ENCODE measurements around the gene TMC1.

The TMC1 gene

DNA sequence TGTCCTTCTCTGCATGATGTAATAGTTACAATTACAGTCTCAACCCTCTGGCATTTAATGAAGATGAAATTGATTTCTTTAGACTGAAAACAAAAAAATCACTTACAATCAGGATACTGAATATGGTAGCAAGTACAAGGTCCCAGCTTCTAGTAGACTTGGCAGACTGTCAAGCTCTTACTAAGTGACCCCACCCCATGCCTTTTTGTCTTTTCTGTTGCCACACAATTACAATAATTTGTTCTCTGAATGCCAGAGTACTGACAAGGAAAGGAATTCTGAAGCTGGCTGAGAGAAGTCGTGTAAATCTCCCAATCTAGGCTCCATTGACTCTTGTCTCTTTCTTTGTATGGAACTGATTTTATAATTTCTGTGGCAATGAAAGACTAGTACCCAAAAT is 154.2 kb downstream of the TMC1 start:
- Histone ChIP-seq H3K79me2 (ENCODE audit: control insufficient read depth, low read length) (no peaks in the 10 kb centered on the region), H3K9me3 (ENCODE audit: control insufficient read depth, insufficient read depth, low read length) (no peaks in the 10 kb centered on the region), H3F3A (ENCODE audit: control insufficient read depth, insufficient read depth) (no peaks in the 10 kb centered on the region), H3K27ac (ENCODE audit: low read depth, low read length) (no peak overlapping the region), H3K4me3 (ENCODE audit: low read length) (no peak overlapping the region), H4K20me1 (ENCODE audit: control insufficient read depth, insufficient read depth, low read depth, low read length) (no peaks in the 10 kb centered on the region), H3K36me3 (ENCODE audit: control insufficient read depth, low read length) (no peaks in the 10 kb centered on the region), H3K9me2 (replicated peaks; ENCODE audit: control insufficient read depth, low read length) (no peaks in the 10 kb centered on the region; the same call in 1 of the 2 replicates), H3K4me2 (ENCODE audit: low read length) (no peak overlapping the region), H3K4me1 (ENCODE audit: control insufficient read depth, low read length) (no peaks in the 10 kb centered on the region), H3K27me3 (ENCODE audit: control insufficient read depth, low read length) (no peaks in the 10 kb centered on the region)
- no peak for TF ChIP-seq EZH2phosphoT487 (IDR thresholded peaks at IDR 0.05; ENCODE audit: borderline replicate concordance, low read length)
- TF ChIP-seq, protein P1, sequence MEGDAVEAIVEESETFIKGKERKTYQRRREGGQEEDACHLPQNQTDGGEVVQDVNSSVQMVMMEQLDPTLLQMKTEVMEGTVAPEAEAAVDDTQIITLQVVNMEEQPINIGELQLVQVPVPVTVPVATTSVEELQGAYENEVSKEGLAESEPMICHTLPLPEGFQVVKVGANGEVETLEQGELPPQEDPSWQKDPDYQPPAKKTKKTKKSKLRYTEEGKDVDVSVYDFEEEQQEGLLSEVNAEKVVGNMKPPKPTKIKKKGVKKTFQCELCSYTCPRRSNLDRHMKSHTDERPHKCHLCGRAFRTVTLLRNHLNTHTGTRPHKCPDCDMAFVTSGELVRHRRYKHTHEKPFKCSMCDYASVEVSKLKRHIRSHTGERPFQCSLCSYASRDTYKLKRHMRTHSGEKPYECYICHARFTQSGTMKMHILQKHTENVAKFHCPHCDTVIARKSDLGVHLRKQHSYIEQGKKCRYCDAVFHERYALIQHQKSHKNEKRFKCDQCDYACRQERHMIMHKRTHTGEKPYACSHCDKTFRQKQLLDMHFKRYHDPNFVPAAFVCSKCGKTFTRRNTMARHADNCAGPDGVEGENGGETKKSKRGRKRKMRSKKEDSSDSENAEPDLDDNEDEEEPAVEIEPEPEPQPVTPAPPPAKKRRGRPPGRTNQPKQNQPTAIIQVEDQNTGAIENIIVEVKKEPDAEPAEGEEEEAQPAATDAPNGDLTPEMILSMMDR (IDR thresholded peaks at IDR 0.05; ENCODE audit: low read depth, low read length, poor library complexity, severe bottlenecking), result no peak

DNA sequence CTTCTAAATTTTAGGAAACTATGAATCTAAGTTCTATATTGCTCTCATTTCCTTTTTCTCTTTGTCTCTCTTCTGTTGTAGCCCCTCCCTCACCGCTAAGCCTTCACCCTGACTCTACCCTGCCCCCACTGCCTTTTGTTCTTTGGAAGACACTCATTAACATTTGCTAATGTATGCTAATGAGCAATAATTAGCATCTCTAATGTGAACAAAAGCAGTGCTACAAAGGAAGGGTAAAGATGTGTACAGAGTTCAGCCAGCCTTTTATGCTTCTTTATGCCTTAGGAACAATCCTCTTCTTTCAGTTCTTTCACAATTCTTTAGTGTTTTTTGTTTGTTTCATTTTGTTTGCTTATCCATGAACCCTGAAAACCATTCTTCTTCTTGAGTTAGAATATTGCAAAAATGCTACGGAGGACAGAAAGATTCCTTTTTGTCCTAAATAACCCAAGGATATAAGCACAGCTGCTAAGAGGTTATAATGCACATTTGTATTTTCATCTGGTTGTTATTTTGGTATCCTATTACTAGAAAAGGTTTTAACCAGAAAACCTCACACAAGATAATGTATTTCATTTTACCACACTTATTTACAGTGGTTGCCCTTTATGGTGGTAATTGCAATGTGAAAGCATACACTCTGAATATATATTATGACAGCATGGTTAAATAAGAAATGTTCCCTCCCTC is 159.3 kb downstream of the TMC1 start:
- TF ChIP-seq EZH2phosphoT487 (IDR thresholded peaks at IDR 0.05; ENCODE audit: borderline replicate concordance, low read length), result no peak
- TF ChIP-seq, protein P1 (IDR thresholded peaks at IDR 0.05; ENCODE audit: low read depth, low read length, poor library complexity, severe bottlenecking), result no peak
- H3K4me1 ChIP-seq (ENCODE audit: control insufficient read depth, low read length), result no peaks in the 10 kb centered on the region
- no peaks in the 10 kb centered on the region for H3K36me3 ChIP-seq (ENCODE audit: control insufficient read depth, low read length)
- H3K27ac ChIP-seq (ENCODE audit: low read depth, low read length), result no peak overlapping the region
- H3K4me3 ChIP-seq (ENCODE audit: low read length), result no peak overlapping the region
- no peak overlapping the region for H3K4me2 ChIP-seq (ENCODE audit: low read length)
- no peaks in the 10 kb centered on the region for H3F3A ChIP-seq (ENCODE audit: control insufficient read depth, insufficient read depth)
- no peaks in the 10 kb centered on the region for H3K79me2 ChIP-seq (ENCODE audit: control insufficient read depth, low read length)
- no peaks in the 10 kb centered on the region for H4K20me1 ChIP-seq (ENCODE audit: control insufficient read depth, insufficient read depth, low read depth, low read length)
- H3K9me3 ChIP-seq (ENCODE audit: control insufficient read depth, insufficient read depth, low read length), result no peaks in the 10 kb centered on the region
- no peaks in the 10 kb centered on the region for H3K27me3 ChIP-seq (ENCODE audit: control insufficient read depth, low read length)
- no peaks in the 10 kb centered on the region for H3K9me2 ChIP-seq (replicated peaks; ENCODE audit: control insufficient read depth, low read length)

DNA sequence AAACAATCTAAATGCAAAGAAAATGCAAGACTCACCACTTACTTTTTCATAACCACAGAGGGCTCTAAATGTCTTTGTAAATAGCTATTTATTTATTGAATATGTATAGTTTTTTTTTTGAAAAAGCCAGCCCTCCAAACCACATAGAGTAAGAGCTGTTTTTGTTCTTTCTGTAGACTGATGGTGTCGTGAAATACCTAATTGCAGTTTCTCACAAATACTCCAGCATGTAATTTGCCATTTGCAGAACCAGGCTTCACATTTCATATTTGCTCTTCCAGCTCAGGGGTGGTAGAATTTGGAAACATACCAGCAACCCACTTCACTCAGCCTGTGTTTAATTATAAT is 159.8 kb downstream of the TMC1 start:
- no peak overlapping the region for H3K4me2 ChIP-seq (ENCODE audit: low read length)
- H3K4me3 ChIP-seq (ENCODE audit: low read length), result no peak overlapping the region
- no peak for TF ChIP-seq EZH2phosphoT487 (IDR thresholded peaks at IDR 0.05; ENCODE audit: borderline replicate concordance, low read length)
- TF ChIP-seq, protein P1 (IDR thresholded peaks at IDR 0.05; ENCODE audit: low read depth, low read length, poor library complexity, severe bottlenecking), result no peak

More for the DNA sequence above, 159.8 kb downstream of the TMC1 start:
- Histone ChIP-seq H3K9me3 (ENCODE audit: control insufficient read depth, insufficient read depth, low read length) (no peaks in the 10 kb centered on the region), H3K79me2 (ENCODE audit: control insufficient read depth, low read length) (no peaks in the 10 kb centered on the region), H3F3A (ENCODE audit: control insufficient read depth, insufficient read depth) (no peaks in the 10 kb centered on the region), H3K27ac (ENCODE audit: low read depth, low read length) (no peak overlapping the region), H3K36me3 (ENCODE audit: control insufficient read depth, low read length) (no peaks in the 10 kb centered on the region), H4K20me1 (ENCODE audit: control insufficient read depth, insufficient read depth, low read depth, low read length) (no peaks in the 10 kb centered on the region), H3K4me1 (ENCODE audit: control insufficient read depth, low read length) (no peaks in the 10 kb centered on the region), H3K27me3 (ENCODE audit: control insufficient read depth, low read length) (no peaks in the 10 kb centered on the region), H3K9me2 (replicated peaks; ENCODE audit: control insufficient read depth, low read length) (no peaks in the 10 kb centered on the region)
